Measurements from ENCODE around the gene PDZK1IP1.

The PDZK1IP1 gene

DNA sequence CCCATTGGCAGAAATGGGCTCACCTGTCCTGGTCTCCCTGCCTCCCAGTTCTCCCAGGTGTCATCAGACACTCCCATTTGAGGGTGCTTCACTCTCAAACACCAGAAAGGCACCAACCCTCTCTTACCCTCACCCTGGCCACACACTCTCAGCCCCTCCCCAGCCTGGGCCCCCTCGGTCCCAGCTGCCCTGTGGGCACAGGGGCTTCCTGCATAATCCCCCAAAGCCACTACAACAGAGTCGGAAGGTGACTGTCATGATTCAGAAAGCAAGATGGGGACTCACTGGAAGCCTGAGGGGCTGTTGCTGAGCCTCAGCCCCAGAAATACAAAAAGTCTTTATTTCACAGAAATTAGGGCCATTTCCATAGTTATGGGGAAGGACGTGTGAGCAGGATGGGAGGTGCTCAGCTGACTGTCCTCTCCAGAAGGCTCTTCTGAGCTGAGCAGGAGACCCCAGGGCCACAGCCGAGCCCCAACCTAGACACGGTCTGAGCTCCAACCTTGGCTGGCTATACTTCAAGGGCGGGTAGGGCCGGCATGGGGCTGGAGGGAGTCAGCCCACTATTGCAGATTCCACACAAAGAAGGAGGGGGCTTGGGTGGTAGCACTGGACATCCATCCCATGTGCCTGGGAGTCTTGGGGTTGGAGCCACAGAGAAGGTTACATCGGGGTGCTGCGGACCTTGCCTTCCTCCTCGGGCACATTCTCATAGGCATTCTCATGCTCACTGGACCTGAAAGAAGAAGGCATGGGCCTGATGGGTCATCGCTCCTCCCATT, 6.3 kb downstream of the PDZK1IP1 start:
- Histone ChIP-seq H3K9me3 (no peaks in the 10 kb centered on the region), H3K27ac (no peak overlapping the region), H3K4me3 (ENCODE audit: low read depth in 1 of 2, low read length in 1 of 2) (no peak overlapping the region), H3K36me3 (no peaks in the 10 kb centered on the region), H3K27me3 (peaks cover 47% of the 10 kb centered on the region), H3K4me1 (ENCODE audit: control insufficient read depth in 1 of 2, insufficient read depth in 1 of 2, low read depth in 1 of 2, low read length in 1 of 2) (peaks cover 4 to 6% of the 10 kb centered on the region in 2 experiments)
- TF ChIP-seq, protein P1, sequence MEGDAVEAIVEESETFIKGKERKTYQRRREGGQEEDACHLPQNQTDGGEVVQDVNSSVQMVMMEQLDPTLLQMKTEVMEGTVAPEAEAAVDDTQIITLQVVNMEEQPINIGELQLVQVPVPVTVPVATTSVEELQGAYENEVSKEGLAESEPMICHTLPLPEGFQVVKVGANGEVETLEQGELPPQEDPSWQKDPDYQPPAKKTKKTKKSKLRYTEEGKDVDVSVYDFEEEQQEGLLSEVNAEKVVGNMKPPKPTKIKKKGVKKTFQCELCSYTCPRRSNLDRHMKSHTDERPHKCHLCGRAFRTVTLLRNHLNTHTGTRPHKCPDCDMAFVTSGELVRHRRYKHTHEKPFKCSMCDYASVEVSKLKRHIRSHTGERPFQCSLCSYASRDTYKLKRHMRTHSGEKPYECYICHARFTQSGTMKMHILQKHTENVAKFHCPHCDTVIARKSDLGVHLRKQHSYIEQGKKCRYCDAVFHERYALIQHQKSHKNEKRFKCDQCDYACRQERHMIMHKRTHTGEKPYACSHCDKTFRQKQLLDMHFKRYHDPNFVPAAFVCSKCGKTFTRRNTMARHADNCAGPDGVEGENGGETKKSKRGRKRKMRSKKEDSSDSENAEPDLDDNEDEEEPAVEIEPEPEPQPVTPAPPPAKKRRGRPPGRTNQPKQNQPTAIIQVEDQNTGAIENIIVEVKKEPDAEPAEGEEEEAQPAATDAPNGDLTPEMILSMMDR (IDR thresholded peaks at IDR 0.05) = no peak

DNA sequence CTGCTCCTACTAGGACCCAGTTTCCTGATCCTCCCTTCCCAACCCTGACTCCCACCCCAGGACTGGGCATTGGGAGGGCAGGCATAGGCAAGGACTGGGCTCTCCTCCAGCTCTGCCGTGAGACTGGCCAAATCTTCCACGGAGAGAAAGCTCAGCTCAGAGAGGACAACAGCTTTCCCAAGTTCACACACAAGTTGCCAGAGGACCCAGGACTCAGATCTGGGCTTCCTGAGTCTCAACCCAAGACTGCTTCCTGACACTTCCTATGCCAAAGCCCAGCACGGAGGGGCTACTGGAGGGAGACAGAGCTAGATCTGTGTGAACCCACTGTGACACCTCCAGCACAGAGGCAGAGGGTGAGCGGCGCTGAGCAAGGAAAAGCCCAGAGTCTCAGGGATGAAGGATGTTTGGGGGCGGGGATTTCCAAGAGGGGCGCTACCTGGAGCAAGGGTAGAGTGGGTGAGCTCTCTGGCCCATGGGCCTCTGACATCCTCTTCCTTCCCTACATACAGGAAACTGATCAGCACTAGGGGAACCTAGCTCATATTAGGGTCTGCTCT, 7.1 kb downstream of the PDZK1IP1 start:
- no peaks in the 10 kb centered on the region for H3K9me3 ChIP-seq
- H3K36me3 ChIP-seq = no peaks in the 10 kb centered on the region
- peaks cover 47% of the 10 kb centered on the region for H3K27me3 ChIP-seq
- H3K4me3 ChIP-seq (ENCODE audit: low read depth in 1 of 2, low read length in 1 of 2) = no peak overlapping the region
- peaks cover 4 to 6% of the 10 kb centered on the region in 2 experiments for H3K4me1 ChIP-seq (ENCODE audit: control insufficient read depth in 1 of 2, insufficient read depth in 1 of 2, low read depth in 1 of 2, low read length in 1 of 2)
- no peak overlapping the region for H3K27ac ChIP-seq
- TF ChIP-seq, protein P1 (IDR thresholded peaks at IDR 0.05) = no peak

DNA sequence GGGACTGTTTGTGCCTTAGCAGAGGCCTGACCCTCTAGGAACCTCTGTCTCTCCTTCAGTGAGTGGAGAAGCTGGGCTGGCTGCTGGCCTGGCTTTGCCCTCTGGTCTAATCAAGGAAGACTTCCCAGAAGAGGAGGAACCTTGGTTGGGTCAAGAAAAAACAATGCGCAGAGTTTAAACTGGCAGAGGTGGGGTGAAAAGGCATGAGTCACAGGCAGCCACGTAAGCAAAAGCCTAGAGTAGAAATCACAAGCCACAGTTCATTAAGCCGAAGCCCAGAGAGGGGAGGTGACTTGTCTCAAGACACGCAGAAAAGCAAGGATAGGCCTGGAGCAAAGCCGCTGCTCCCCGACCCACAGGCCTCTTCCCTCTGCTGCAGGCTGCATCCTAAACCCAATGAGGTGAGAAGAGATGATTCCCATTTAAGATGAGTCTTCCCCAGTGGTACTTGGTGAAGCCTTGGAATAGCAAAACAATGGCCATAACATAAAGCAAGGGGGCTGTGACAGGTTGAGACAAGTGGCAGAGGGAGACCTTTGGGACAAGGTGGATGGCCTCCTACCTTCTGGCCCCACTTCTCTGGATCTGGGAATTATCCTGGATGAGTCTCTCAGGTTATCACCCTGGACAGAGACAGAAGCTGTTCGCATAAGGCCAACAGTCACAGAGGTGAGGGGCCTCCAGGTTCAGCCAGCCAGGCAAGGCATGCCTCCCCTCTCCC, 7.7 kb downstream of the PDZK1IP1 start:
- peaks cover 4 to 6% of the 10 kb centered on the region in 2 experiments for H3K4me1 ChIP-seq (ENCODE audit: control insufficient read depth in 1 of 2, insufficient read depth in 1 of 2, low read depth in 1 of 2, low read length in 1 of 2)
- TF ChIP-seq, protein P1 (IDR thresholded peaks at IDR 0.05) = no peak
- H3K27me3 ChIP-seq = peaks cover 47% of the 10 kb centered on the region
- H3K4me3 ChIP-seq (ENCODE audit: low read depth in 1 of 2, low read length in 1 of 2) = no peak overlapping the region
- H3K9me3 ChIP-seq = no peaks in the 10 kb centered on the region
- no peak overlapping the region for H3K27ac ChIP-seq
- no peaks in the 10 kb centered on the region for H3K36me3 ChIP-seq

DNA sequence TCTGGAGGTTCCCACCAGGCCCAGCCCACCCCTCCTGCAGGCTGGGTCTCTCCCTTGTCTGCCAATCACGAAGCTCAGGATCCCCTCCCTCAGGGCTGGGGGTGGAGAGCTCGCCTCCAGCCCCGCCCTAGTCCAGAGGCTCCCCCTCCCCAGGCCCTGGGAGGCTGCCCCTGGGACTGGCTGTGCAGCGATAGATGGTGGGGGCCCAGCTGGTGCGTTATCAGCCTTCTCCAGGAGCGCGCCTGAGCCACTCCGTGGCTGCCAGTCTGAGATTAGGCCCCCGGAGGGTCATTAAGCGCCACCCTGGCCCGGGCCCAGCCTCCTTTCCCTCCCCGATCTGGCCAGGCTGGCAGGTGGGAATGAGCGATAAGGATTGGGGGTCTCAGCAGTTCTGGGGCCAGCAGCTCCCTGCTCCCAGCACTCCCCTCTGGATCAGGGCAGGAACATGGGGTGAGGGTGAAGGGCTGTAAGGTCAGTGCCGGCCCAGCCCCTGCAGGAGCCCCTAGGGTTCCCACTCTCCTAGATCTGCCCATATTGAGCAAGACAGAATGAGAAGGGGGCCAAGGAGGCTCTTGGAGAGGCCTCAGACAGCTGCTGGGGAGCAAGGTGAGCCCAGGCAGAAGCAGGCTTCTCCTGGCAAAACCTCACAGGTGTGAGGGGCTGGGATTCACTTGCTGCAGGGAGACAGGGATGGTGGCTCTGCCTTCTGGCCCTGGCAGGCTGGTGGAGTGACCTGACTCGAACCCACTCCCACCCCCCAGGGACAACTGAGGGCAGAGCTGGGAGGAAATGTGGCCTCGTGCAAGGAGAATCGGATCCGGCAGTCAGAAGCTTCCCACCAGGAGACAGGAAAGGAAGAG, 8.5 kb downstream of the PDZK1IP1 start:
- TF ChIP-seq, protein P1 (IDR thresholded peaks at IDR 0.05) = no peak
- H3K27ac ChIP-seq = no peak overlapping the region
- peaks cover 47% of the 10 kb centered on the region for H3K27me3 ChIP-seq

DNA sequence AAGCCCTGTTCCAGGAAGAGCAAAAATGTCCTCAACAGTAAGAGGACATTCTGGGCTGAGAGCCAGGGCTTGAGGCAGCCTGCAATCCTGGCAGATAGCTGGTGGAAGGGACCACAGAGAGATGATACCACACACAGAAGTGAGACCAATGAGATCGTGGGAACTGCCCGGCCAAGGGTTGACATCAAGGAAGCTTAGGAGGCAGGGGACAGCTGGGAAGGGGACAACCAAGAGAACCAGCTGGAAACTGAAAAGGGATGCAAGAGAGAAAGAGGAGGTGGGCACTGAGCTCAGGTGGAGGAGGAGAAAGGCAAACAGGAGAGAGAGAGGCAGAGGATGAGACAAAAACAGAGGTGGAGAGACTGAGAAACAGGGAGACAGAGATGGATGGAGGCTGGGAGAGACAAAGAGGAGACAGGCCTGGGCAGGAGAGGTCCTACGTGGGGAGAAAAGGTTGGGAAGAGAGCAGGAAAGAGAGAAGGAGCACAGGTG, 9.2 kb downstream of the PDZK1IP1 start:
- H3K4me1 ChIP-seq (ENCODE audit: control insufficient read depth in 1 of 2, insufficient read depth in 1 of 2, low read depth in 1 of 2, low read length in 1 of 2) = peaks cover 4 to 6% of the 10 kb centered on the region in 2 experiments
- TF ChIP-seq, protein P1 (IDR thresholded peaks at IDR 0.05) = no peak
- H3K27ac ChIP-seq = no peak overlapping the region
- H3K27me3 ChIP-seq = peaks cover 47% of the 10 kb centered on the region
- no peaks in the 10 kb centered on the region for H3K36me3 ChIP-seq
- H3K4me3 ChIP-seq (ENCODE audit: low read depth in 1 of 2, low read length in 1 of 2) = no peak overlapping the region
- no peaks in the 10 kb centered on the region for H3K9me3 ChIP-seq

More for the DNA sequence above, 8.5 kb downstream of the PDZK1IP1 start:
- no peak overlapping the region for H3K4me3 ChIP-seq (ENCODE audit: low read depth in 1 of 2, low read length in 1 of 2)
- no peaks in the 10 kb centered on the region for H3K36me3 ChIP-seq
- H3K4me1 ChIP-seq (ENCODE audit: control insufficient read depth in 1 of 2, insufficient read depth in 1 of 2, low read depth in 1 of 2, low read length in 1 of 2) = peaks cover 4 to 6% of the 10 kb centered on the region in 2 experiments
- no peaks in the 10 kb centered on the region for H3K9me3 ChIP-seq

All from neutrophil (primary cell).